IPS-18c (cell line): Measurements from ENCODE around the gene CDR2.

Experiments
- H3K4me3 ChIP-seq: 2 replicates; pipeline ENCODE4 v1.7.0; 2013; ENCODE audit warnings: low read depth, mild to moderate bottlenecking, low read length, moderate library complexity; ENCODE audit not compliant: insufficient read depth
- H3K9me3 ChIP-seq: one replicate; pipeline ENCODE4 v1.6.1; 2013; ENCODE audit warnings: mild to moderate bottlenecking, low read length, moderate library complexity; ENCODE audit not compliant: control insufficient read depth, insufficient read depth

Gene CDR2

GRCh38 chr16:22321340-22322001 lies 52.9 kb downstream of the CDR2 start:
- Histone ChIP-seq H3K4me3 (no peak overlapping the region), H3K9me3 (peaks cover 2% of the 10 kb centered on the region)

GRCh38 chr16:22320572-22321339 lies 53.7 kb downstream of the CDR2 start:
- Histone ChIP-seq H3K4me3 (no peak overlapping the region), H3K9me3 (peaks cover 2% of the 10 kb centered on the region)

DNA sequence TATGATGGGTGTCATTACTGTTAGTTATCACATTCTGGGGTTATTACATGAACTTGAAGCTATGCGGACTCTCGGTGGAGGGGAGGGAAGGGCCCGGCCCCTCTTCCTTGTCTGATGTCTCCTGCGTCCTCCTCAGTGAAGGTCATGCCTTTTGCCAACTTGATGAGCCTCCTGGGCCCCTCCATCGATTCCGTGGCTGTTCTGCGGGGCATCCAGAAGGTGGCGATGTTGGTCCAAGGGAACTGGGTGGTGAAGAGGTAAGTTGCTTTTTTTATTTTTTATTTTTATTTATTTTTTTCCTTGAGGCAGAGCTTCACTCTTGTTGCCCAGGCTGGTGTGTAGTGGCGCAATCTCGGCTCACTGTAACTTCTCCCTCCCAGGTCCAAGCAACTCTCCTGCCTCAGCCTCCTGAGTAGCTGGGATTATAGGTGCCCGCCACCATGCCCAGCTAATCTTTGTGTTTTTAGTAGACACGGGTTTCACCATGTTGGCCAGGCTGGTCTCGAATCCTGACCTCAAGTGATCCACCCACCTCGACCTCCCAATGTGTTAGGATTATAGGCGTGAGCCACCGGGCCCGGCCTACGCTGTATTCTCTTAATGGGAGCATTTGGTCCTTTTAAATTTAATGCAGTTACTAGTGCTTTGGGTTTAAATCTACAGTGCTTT lies 55.6 kb downstream of the CDR2 start:
- no peak overlapping the region for H3K4me3 ChIP-seq
- H3K9me3 ChIP-seq = peaks cover 2% of the 10 kb centered on the region

DNA sequence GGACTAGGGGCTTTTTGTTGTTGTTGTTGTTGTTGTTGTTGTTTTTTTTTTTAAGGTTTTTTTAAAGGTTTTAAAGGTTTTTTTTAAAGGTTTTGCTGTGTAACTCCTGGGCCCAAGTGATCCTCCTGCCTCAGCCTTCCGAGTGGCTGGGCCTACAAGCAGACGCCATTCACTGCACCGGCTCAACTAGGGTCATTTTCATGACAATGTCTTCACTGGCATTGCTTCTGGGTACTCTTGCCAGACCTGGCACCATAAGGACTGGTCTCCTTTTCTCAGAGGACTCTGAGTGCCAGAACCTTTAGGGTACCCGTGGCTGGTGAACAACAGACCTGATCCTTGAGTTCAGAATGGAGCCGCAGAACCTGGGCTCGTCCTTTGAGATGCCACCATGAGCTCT lies 56.8 kb downstream of the CDR2 start:
- H3K4me3 ChIP-seq = no peak overlapping the region

GRCh38 chr16:22317001-22317530 lies 57.4 kb downstream of the CDR2 start:
- H3K4me3 ChIP-seq = no peak overlapping the region
- no peaks in the 10 kb centered on the region for H3K9me3 ChIP-seq

More for the DNA sequence above, 56.8 kb downstream of the CDR2 start:
- H3K9me3 ChIP-seq = peaks cover 1% of the 10 kb centered on the region

GRCh38 chr16:22316411-22316811 lies 58.0 kb downstream of the CDR2 start:
- Histone ChIP-seq H3K4me3 (no peak overlapping the region), H3K9me3 (no peaks in the 10 kb centered on the region)

GRCh38 chr16:22315979-22316378 lies 58.4 kb downstream of the CDR2 start:
- Histone ChIP-seq H3K9me3 (no peaks in the 10 kb centered on the region), H3K4me3 (no peak overlapping the region)

DNA sequence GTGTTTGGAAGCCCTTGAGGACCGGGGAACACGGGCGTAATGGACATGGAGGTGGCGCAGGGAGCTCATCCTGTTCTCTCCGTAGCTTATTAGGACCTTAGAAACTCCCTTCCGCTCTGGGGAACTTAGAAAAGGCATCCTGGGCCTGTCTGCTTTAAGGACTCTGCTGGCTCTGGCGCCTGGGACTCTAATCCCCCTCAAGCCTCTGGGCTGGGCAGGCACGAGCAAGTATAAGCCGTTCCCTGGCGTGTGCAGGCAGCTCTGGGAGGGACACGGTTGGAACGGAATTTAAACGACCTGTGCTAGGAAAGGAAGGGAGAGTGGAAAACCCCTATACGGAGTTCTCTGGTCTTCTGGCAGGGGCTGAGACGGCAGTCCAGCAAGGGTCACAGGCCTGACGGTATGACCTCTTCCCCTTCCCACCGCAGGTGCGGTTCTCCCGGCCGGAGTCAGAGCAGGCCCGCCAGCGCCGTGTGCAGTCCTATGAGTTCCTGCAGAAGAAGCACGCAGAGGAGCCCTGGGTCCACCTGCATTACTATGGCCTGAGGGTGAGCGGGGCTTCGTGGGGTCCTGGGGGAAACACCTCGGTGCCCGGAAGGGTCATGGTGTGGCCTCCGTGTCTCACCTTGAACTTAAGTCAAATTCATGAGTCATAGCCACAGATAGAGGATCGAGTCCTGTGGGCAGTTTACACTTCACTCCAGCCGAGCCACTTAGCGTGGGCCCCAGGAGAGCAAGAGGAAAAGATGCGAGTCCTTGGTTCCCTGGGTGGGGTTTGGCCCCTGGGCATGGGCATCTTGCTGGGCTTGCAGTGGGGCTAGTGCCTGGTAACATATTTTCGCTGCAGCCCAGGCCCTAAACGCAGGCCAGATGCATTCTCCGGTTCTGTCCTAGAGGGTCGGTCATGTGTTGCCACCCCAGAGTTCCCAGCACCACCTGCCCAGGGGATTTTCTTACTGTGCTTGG lies 59.5 kb downstream of the CDR2 start:
- Histone ChIP-seq H3K4me3 (no peak overlapping the region), H3K9me3 (no peaks in the 10 kb centered on the region)

DNA sequence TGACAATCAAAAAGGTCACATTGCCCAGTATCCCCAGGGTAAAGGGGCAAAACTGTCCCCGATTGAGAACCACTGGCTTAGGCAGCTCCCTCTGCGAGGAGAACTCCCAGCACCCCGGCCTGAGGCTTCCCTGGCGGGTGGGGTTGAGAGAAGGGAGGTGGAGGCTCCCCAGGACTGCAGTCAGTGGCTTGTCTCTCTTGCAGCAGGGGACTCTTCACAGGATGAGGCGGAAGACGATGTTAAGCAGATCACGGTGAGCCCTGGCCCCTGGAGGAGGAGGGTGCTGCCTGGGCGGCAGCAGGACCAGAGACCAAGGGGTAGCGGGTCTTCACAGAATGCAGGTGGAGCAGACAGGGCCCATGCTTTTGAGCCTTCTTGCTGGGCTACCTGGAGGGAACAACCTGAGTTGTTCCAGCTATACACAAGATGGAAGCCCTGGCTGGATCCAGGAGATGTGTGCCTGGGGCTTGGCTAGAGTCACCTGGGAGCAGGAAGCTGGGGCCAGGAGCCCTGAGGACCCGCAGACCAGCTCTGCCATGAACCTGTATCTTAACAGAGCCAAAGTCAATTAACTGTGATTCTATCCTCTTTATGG lies 60.4 kb downstream of the CDR2 start:
- Histone ChIP-seq H3K4me3 (no peak overlapping the region), H3K9me3 (no peaks in the 10 kb centered on the region)

GRCh38 chr16:22312897-22313781 lies 61.3 kb downstream of the CDR2 start:
- no peak overlapping the region for H3K4me3 ChIP-seq
- no peaks in the 10 kb centered on the region for H3K9me3 ChIP-seq

DNA sequence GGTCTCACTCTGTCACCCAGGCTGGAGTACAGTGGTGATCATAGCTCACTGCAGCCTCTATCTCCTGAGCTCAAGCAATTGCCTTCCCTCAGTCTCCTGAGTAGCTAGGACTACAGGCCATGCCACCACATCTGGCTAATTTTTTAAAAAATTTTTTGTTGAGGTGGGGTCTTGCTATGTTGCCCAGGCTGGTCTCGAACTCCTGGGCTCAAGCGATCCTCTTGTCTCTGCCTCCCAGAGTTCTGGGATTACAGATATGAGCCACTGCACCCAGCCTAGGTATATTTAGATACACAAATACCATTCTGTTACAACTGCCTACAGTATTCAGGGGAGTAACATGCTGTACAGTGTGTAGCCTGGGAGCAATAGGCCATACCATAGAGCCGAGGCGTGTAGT lies 62.9 kb downstream of the CDR2 start:
- Histone ChIP-seq H3K4me3 (no peak overlapping the region), H3K9me3 (no peaks in the 10 kb centered on the region)

- Histone ChIP-seq H3K4me3 (no peak overlapping the region), H3K9me3 (no peaks in the 10 kb centered on the region)
These were observed 65.4 kb downstream of the CDR2 start for GRCh38 chr16:22308824-22309520.

DNA sequence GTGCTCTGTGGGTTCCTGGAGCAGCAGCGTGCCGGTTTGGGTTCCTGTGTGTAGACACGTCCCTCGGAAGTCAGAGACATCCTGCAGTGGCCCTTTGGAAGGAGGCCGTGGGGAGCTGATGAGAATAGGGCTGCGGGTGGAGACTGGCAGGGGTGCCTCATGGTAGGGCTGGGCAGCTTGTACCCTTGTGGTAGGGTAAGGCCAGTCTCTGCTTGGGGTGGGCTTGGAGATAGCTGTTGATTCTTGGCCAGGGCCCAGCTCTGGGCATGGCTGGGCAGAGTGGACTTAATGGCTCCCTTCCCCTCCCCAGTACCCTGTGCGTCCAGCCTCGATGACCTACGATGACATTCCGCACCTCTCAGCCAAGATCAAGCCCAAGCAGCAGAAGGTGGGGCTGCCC lies 66.6 kb downstream of the CDR2 start:
- H3K9me3 ChIP-seq = no peaks in the 10 kb centered on the region
- no peak overlapping the region for H3K4me3 ChIP-seq

GRCh38 chr16:22306788-22307187 lies 67.6 kb downstream of the CDR2 start:
- no peaks in the 10 kb centered on the region for H3K9me3 ChIP-seq

GRCh38 chr16:22304411-22304810 lies 70.0 kb downstream of the CDR2 start:
- Histone ChIP-seq H3K4me3 (no peak overlapping the region), H3K9me3 (no peaks in the 10 kb centered on the region)

More at GRCh38 chr16:22306788-22307187, 67.6 kb downstream of the CDR2 start:
- no peak overlapping the region for H3K4me3 ChIP-seq
